GM12878 (cell line): ENCODE data around the gene PTPRU. TPM values are rescaled to one million over a fixed set of nuclear protein-coding genes. Genes with fewer than 3 reads are reported as not detected.

Experiments used
- ASH2L ChIP-seq: fragments of 300-600, 200-600 bp; sonication (generic); IDR thresholded peaks from 2 replicates; pipeline ENCODE4 v1.6.1; 2017; ENCODE audit warnings: low read depth, mild to moderate bottlenecking, borderline replicate concordance
- ATF3 ChIP-seq: IDR thresholded peaks from 2 replicates; pipeline ENCODE4 v1.6.1; 2011; ENCODE audit warnings: low read depth, mild to moderate bottlenecking, low read length, moderate library complexity, borderline replicate concordance; ENCODE audit errors: extremely low read depth
- BRCA1 ChIP-seq: IDR thresholded peaks from 2 replicates; pipeline ENCODE4 v1.6.1; 2011; ENCODE audit warnings: low read depth, low read length, improper control_type of control experiment
- CHD2 ChIP-seq: IDR thresholded peaks from 2 replicates; pipeline ENCODE4 v1.6.1; 2011; ENCODE audit warnings: low read depth, low read length, improper control_type of control experiment, borderline replicate concordance
- CTCF ChIP-seq, 3 experiments: IDR thresholded peaks in 2 of 3; conservative IDR thresholded peaks in 1 of 3; 2 replicates each; pipeline ENCODE4 v1.5.1; 2011; ENCODE audit warnings: low read depth in 3 of 3, low read length in 3 of 3, mild to moderate bottlenecking in 3 of 3, control low read depth in 2 of 3, moderate library complexity in 2 of 3, inconsistent platforms in 1 of 3, mixed read lengths in 1 of 3; ENCODE audit not compliant: control insufficient read depth in 2 of 3, insufficient read depth in 1 of 3; ENCODE audit errors: extremely low read depth in 1 of 3
- DPF2 ChIP-seq: fragments of 450-650 bp; IDR thresholded peaks from 2 replicates; pipeline ENCODE4 v1.6.1; 2017; ENCODE audit warnings: mild to moderate bottlenecking
- EZH2 ChIP-seq: IDR thresholded peaks from 2 replicates; pipeline ENCODE4 v1.6.1; 2012; ENCODE audit warnings: low read depth, mild to moderate bottlenecking, control low read depth, inconsistent platforms, low read length, borderline replicate concordance; ENCODE audit not compliant: control insufficient read depth
- IKZF1 ChIP-seq: fragments of 450-650 bp; conservative IDR thresholded peaks from 2 replicates; pipeline ENCODE4 v1.6.1; 2017; ENCODE audit warnings: antibody characterized with exemption, mild to moderate bottlenecking
- KAT2A ChIP-seq: conservative IDR thresholded peaks from 2 replicates; pipeline ENCODE4 v1.6.1; 2011; ENCODE audit warnings: low read depth, low read length; ENCODE audit not compliant: control insufficient read depth
- LARP7 ChIP-seq: fragments of 450-650 bp; IDR thresholded peaks from 2 replicates; pipeline ENCODE4 v1.6.1; 2017; ENCODE audit warnings: mild to moderate bottlenecking
- MTA3 ChIP-seq: IDR thresholded peaks from 2 replicates; pipeline ENCODE4 v1.6.1; 2012; ENCODE audit warnings: low read length, inconsistent platforms, borderline replicate concordance
- MYC ChIP-seq: IDR thresholded peaks from 2 replicates; pipeline ENCODE4 v1.6.1; 2011; ENCODE audit warnings: mild to moderate bottlenecking, low read length, moderate library complexity, inconsistent platforms; ENCODE audit not compliant: insufficient read depth, insufficient replicate concordance, insufficient read length, severe bottlenecking
- PAX5 ChIP-seq: IDR thresholded peaks from 2 replicates; pipeline ENCODE4 v1.6.1; 2011; ENCODE audit warnings: low read depth, low read length, borderline replicate concordance
- POLR2AphosphoS2 ChIP-seq: IDR thresholded peaks from 2 replicates; pipeline ENCODE4 v1.6.1; 2011; ENCODE audit warnings: low read depth, mild to moderate bottlenecking, low read length, improper control_type of control experiment, moderate library complexity
- PRDM15 ChIP-seq: fragments of 450-650 bp; formaldehyde crosslinking; IDR thresholded peaks from 2 replicates; pipeline ENCODE4 v1.4.0; 2020; ENCODE audit warnings: mild to moderate bottlenecking, moderate library complexity
- SP1 ChIP-seq: IDR thresholded peaks from one replicate; pipeline ENCODE4 v1.6.1; 2011; ENCODE audit warnings: low read depth, low read length
- TCF12 ChIP-seq: IDR thresholded peaks from 2 replicates; pipeline ENCODE4 v1.6.1; 2011; ENCODE audit warnings: low read depth, mild to moderate bottlenecking, low read length
- TCF3 ChIP-seq: IDR thresholded peaks from 2 replicates; pipeline ENCODE4 v1.6.1; 2012; ENCODE audit warnings: low read depth, mild to moderate bottlenecking, low read length, borderline replicate concordance; ENCODE audit not compliant: insufficient read depth
- ZBED1 ChIP-seq: IDR thresholded peaks from 2 replicates; pipeline ENCODE4 v1.6.1; 2016; ENCODE audit warnings: borderline replicate concordance
- ZNF687 ChIP-seq: fragments of 450-650 bp; IDR thresholded peaks from 2 replicates; pipeline ENCODE4 v1.6.1; 2017; ENCODE audit warnings: mild to moderate bottlenecking, moderate library complexity
- polyA plus RNA-seq, 11 experiments: library from polyadenylated mRNA; depleted of rRNA in 4 of 11; unstranded in 6 of 11; stranded (reverse) in 5 of 11; fragments of >200 nt; fragmentation: Nextera tagmentation in 4 of 11; fragmentation: Illumina TruSeq in 1 of 11; extraction: Ambion mirVana in 4 of 11; extraction: Trizol in 1 of 11; gene quantifications; 1 replicate in 1 of 11; 2 replicates in 10 of 11; pipeline versions ENCODE4 v1.2.1 to v1.2.3, GENCODE V29; 2011 to 2016; ENCODE audit warnings: inconsistent platforms in 2 of 11, missing spikeins in 2 of 11, low read depth in 1 of 11
- total RNA-seq, 4 experiments: library from RNA; depleted of rRNA in 3 of 4; stranded (reverse); fragments of >200 nt in 3 of 4; fragmentation: Illumina TruSeq in 1 of 4; extraction: Trizol in 1 of 4; gene quantifications; 2 replicates each; pipeline versions ENCODE4 v1.2.1 to v1.2.3, GENCODE V29; 2013 to 2021

Gene PTPRU
- total and polyA plus RNA-seq, 10 of the 15 experiments (the other 5 are each of a cell fraction or from before 2014, with no cell fraction given): 0.04 to 2.5 (median 0.73) TPM

GRCh38 chr1:29235955-29236711, at the start of gene PTPRU (continued):
- peak; percentile 87 for TF ChIP-seq LARP7
- no peak for TF ChIP-seq EZH2
- no peak for TF ChIP-seq TCF12
- TF ChIP-seq BRCA1: no peak
- TF ChIP-seq ATF3: no peak
- peak; percentile 73 for TF ChIP-seq CHD2
- TF ChIP-seq ZBED1: no peak
- peak; percentile 53 to 79 (median 58); a peak in 5 of 6 replicates for TF ChIP-seq CTCF (IDR thresholded peaks at IDR 0.05 in 2 of 3, conservative IDR thresholded peaks at IDR 0.05 in 1 of 3; ENCODE audit: control insufficient read depth in 2 of 3, extremely low read depth in 1 of 3, insufficient read depth in 1 of 3, low read depth in 3 of 3, low read length in 3 of 3)
- no peak for TF ChIP-seq MTA3
- no peak for TF ChIP-seq PRDM15 (CRISPR knock-in tag)
- TF ChIP-seq POLR2AphosphoS2: no peak
- TF ChIP-seq KAT2A: no peak
- TF ChIP-seq PAX5: no peak
- TF ChIP-seq ZNF687: 0 out of 2 replicates have a peak, but pooled peaks have one; percentile 13
- TF ChIP-seq MYC: no peak
- TF ChIP-seq TCF3: no peak
- peak; percentile 62 for TF ChIP-seq IKZF1
- no peak for TF ChIP-seq ASH2L
- TF ChIP-seq SP1: no peak
- TF ChIP-seq DPF2: peak; percentile 64; the same call in 1 of the 2 replicates
